Left ventricle myocardium superior (tissue), 1 donor: ENCODE data around the gene TENM4. TPM values are rescaled to one million over a fixed set of nuclear protein-coding genes. Genes with fewer than 3 reads are reported as not detected.

Experiments
- ATAC-seq: fragments of 200-7000 bp; cut with Tn5 transposase; one replicate; pipeline ENCODE4 v1.9.1; 2020; ENCODE audit warnings: mild to moderate bottlenecking, moderate library complexity
- DNase-seq: peaks from one replicate; pipeline ENCODE4 v3.0.0-alpha.2; 2020
- intact Hi-C: fragments of 100-400 bp; cut with micrococcal nuclease; formaldehyde crosslinking; loops from one replicate; pipeline ENCODE4 v1.11.0; 2022
- total RNA-seq: library from RNA; stranded (reverse); fragmentation: NEBNext Ultra II Directional; extraction: Animal tissue kit (Norgen Biotek cat#: 25700); gene quantifications from one replicate; pipeline ENCODE4 v1.2.1, GENCODE V29; 2021
- donor health status: DM: no; HTN: yes; CAD: no; lungs with severe emphysema.

The TENM4 gene
- total RNA-seq, 1 donor from 2014 or later = 0.40 TPM

GRCh38 chr11:79329561-79329960 is 111.3 kb downstream of the TENM4 start:
- ATAC-seq (no peak), DNase-seq (no peak)
- intact Hi-C loops = no loop called here

DNA sequence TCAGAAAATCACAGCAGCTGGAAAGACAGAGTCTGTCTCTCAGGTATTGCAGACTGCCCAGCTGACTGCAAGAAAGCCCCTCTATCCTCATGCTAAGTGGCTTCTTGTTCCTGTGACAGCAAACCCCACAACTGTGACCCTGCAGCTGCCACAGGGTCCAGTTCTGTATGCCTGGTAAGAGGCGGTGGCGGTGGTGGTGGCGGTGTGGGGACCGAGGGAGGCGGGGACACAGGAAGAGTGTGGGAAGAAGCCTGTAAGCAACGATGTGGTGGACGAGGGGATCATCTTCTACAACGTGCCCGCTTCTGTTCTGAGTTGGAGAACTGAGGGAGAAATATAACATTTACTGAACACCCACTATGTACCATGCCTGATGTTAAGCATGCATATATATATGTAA is 112.4 kb downstream of the TENM4 start:
- no peak for ATAC-seq
- intact Hi-C loops = no loop called here
- no peak for DNase-seq

GRCh38 chr11:79325851-79326250 is 115.0 kb downstream of the TENM4 start:
- ATAC-seq (no peak), DNase-seq (no peak)
- intact Hi-C loops = no loop called here

- DNase-seq (no peak), ATAC-seq (no peak)
- intact Hi-C loops = no loop called here
Observed at GRCh38 chr11:79321263-79321662, 119.6 kb downstream of the TENM4 start.

GRCh38 chr11:79314906-79315689 is 125.7 kb downstream of the TENM4 start:
- intact Hi-C loops = no loop called here
- DNase-seq (no peak), ATAC-seq (no peak)

- DNase-seq = no peak
- intact Hi-C loops = no loop called here
- no peak for ATAC-seq
Observed at GRCh38 chr11:79313530-79313913, 127.3 kb downstream of the TENM4 start.

DNA sequence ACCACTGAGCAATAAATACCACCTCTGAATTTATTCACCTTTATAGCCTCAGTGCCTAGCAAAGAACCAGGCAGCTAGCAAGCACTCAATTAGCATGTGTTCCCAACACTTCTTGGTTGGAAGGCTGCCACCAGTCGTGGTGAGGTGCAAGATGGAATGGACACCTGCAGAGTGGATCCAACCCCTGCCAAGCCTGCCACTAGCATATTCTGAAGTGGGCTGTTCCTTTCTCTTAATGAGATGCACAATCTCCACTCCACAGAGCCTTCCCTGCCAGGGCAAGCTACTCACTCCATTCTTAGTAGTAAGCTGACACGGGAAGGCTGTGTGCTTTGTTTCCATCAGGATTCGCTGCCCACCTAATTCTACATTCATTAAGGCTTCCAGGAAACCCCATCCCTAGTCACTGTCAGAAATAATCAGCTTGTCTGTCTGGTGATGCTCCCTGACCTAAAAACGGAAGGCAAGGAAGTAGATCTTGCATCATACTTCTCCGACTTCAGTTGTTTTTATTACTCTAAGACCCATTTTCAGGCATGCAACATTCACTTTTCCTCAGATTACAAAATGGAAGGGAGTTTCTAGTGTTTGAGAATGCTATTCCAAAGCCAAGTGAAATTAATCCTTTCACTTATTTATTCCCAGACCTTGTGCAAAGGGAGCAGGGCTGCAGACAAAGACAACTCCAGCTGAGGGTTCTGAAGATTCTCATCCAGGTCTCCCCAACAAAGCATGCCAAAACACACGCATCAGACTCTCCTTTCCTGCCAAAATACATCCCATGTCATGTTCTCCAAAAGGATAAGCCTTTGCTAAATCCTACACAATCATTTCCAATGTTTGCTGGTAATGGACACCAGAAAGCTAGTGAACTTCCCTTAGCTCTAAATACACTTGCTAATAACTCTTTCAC is 128.0 kb downstream of the TENM4 start:
- DNase-seq (no peak), ATAC-seq (peak; percentile 53)
- intact Hi-C loops = no loop called here

DNA sequence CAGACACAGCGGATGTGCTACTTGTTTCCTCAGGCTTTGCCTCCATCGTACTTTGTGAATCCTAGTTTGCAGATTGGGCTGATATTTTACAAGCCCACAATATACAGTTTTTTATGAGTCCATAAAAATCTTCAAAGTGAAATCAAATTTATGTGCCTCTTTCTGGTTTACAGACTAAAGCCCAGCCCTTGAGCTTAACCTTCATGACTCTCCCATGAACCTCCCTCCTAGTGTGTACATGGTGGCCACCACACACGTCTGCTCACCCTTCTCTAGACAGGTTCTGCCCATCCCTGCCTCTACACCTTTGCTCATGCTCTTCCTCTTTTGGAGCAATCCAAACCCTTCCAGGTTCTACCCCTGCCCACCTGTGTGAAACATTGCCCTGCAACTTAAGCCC is 129.4 kb downstream of the TENM4 start:
- intact Hi-C loops = no loop called here
- DNase-seq (no peak), ATAC-seq (no peak)

DNA sequence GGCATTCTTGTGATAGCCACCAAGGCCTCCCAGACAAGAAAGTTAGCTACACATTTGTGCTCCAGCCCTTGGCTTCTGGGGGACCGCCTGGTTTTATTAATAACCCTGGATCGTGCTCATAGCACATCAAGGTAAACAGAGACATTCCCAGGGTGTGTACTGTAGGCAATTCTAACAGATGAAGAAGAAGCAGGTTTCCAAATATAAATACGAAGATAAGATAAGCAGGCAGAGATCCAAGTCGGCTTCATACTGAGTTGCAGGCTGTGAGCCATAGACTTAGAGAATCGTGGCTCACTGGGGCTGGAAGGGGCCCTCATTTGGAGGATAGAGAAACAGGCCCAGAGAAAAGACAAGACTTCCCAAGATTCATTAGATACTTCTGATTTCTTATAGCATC is 131.4 kb downstream of the TENM4 start:
- ATAC-seq = no peak
- intact Hi-C loops = no loop called here
- no peak for DNase-seq

DNA sequence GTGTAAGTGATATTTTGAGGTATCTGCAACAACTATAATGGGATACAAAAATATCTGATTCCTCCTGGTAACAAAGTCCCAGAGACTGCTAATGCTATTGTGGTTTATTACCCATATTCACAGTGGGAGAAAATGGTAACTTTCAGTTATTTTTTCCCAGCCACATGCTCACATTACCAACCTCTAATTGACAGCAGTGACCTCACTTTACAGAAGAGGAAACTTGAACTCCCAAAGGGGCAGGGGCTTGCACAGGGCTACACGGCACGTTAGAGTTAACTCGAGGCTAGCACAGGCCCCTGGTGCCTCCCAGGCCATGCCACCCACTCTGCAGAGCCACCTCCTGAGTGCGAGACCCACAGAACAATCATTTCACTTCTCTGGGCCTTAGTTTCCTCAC is 132.4 kb downstream of the TENM4 start:
- no peak for DNase-seq
- intact Hi-C loops = no loop called here
- ATAC-seq = no peak

DNA sequence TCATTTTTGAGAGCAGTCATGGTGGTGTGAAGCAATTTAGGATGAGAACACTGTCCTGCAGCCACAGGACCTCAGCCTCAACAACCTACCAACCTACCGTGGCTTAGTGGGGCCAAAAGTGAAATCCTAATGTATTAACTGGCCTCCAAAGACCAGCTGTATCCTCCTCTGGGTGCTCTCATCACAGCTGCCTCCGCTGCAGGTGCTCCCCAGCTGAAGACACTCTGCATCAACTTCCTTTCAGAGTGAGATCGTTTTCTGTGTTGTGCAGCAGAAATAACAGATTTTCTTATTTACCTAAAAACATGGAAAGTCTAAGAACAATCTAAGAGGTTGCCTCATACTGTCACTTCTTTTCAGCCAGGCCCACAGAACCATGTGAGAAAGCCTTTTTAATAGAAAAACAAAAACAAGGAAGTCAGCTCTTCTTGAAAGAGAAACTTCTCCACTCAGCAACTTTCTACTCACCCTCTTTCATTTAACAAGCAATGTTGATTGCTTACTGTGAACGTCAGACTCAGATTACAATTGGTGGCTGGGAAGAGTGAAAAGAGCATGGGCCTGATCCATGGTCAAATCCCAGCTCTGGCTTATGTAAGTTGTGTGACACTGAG is 136.1 kb downstream of the TENM4 start:
- ATAC-seq = peak; percentile 31
- DNase-seq = no peak
- intact Hi-C loops = no loop called here

GRCh38 chr11:79296141-79296540 is 144.7 kb downstream of the TENM4 start:
- DNase-seq = no peak
- ATAC-seq = no peak
- intact Hi-C loops = no loop called here

DNA sequence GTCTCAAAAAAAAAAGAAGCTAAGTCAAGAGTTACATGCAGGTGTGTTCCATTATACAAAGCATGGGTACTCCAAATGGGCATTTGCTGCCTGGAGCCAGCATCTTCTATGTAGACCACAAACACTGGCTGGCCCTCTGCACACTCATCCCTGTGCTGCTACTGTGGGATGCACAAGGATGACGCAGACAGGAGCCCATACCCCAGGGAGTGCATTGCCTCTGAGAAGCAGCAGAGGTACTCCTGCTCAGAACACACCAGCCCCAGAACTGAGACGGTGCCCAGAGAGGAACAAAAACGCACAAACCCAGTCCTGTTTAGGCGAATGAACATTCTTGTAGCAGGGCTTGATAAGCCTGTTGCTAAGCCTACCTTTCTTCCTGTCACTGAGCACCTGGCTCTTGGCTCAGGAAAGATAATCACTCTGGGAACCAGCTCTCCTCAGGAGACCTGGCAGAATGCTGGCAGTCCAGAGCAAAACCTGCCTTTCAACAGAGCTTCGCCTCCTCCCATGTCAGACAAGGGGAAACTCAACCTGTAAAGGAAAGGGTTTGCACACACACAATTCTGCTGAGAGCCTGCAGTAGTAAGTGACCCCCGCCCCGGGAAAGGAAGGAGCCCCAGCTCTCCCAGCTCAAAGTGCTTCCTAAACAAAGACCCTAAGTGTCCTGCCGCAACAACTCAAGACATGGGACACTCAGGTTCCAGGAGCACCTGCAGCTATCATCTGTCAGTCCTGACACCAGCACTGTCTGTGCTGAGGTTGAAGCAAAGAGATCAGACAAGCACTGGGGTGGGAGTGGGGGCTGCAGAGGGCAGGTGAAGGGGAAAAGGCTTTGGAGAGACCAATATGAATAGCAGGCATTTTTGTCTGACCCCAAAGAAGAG is 145.7 kb downstream of the TENM4 start:
- no peak for DNase-seq

DNA sequence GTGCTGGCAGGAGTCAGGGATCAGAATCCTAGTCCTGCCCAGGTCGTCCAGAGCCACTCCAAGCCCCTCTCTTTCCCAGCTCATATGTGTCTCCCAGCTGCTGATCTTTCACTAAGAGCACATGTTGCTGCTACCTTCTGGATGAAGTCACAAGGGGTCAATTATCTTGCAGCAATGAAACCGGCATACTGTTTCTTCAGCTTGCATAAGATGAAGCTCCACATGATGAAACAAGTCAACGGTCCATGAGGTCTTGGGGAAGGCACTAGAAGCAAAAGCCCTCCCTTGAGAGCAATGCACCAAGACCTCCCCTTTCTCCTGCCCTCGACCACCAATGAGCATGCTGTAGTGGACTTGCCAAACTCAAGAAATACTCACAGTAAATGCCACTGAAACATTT is 148.9 kb downstream of the TENM4 start:
- no peak for DNase-seq
- ATAC-seq = no peak
- intact Hi-C loops = no loop called here

More for the DNA sequence above, 145.7 kb downstream of the TENM4 start:
- intact Hi-C loops = no loop called here
- ATAC-seq = no peak

DNA sequence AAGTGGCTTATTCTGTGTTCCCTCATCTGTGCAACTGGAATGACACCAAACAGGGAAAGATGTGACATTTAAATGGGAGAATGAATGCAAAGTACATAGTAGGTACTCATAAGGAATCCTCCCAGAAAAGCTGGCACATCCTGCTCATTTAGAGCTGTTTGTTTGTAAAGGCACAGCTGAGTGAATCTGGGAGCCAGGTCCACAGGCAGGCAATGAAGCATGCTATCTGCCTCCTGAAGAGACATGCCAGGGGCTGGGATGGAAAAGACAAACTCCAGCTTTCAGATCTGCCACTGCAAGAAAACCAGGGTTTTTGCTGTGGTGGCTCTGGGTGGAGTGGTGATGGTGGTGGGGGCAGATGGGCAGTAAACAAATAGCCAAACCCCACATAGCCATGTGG is 150.1 kb downstream of the TENM4 start:
- ATAC-seq (no peak), DNase-seq (no peak)
- intact Hi-C loops = no loop called here

- intact Hi-C loops = no loop called here
- no peak for ATAC-seq
- no peak for DNase-seq
Observed at GRCh38 chr11:79287952-79288351, 152.9 kb downstream of the TENM4 start.

GRCh38 chr11:79285756-79286155 is 155.1 kb downstream of the TENM4 start:
- DNase-seq (no peak), ATAC-seq (no peak)
- intact Hi-C loops = no loop called here

DNA sequence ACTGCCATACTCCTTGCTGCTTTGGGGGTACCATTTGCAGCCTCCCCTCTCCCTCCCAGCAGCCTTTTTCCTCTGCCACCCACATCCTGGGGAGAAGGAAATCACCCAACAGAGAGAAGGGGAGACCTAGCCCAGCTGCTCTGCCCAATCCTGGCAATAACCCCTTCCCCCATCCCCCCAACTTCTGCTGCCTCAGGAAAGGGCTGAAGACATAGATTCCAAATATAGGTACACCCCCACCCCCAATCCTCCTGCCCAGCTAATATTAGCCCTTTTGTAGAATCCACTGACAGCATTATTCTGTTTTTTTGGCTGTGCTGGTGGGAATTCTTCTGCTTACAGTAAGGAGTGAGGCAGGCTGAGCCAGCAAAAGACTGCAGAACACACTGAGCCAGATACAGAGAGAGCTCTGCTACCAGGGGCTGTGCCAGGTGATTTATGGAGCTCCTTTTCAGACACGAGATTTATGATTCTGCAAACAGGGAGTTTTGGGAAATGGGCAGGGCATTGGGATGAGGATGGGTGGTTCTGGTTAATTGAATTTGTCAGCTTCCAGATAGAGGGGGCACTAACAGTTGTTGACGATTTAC is 164.0 kb downstream of the TENM4 start:
- peak; percentile 26 for ATAC-seq
- DNase-seq = no peak
- intact Hi-C loops = no loop called here
